ENCODE results near the gene MEN1. TPM values are rescaled to one million over a fixed set of nuclear protein-coding genes. Genes with fewer than 3 reads are reported as not detected.

Gene MEN1
- total and polyA plus RNA-seq, 9 of the 15 experiments (the other 6 are each of a cell fraction or from before 2014, with no cell fraction given): 3.4 to 57.2 (median 19.3) TPM

DNA sequence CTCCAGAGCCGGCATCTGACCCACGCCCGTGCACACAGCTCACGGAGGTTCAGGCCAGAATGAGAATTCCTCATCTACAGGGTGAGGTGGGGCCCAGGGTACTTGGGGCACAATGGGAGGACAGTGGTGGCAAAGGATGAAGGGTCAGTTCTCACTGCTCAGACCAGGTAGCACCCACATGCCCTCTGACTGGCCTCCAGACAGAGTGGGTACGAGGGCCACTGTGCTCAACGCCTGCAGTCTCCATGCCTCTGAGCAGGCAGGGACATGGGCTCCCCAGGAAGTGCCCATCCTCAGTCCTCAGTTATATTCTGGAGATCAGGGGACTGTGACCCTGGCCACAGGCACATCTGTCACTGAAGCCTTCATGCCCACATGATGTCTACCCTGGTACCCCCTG, 47.1 kb upstream of the MEN1 start:
- Histone ChIP-seq H3K36me3 (ENCODE audit: control insufficient read depth, insufficient read depth, low read length) (peaks cover 62% of the 10 kb centered on the region; the same call in 2 of the 3 replicates), H4K20me1 (replicated peaks; ENCODE audit: control insufficient read depth, insufficient read depth, low read length) (no peaks in the 10 kb centered on the region), H3K27ac (ENCODE audit: extremely low read depth, low read depth, low read length) (no peak overlapping the region), H3K4me1 (replicated peaks in 1 of 2; ENCODE audit: control insufficient read depth in 2 of 2, insufficient read depth in 2 of 2, low read length in 2 of 2) (peaks cover 22 to 59% of the 10 kb centered on the region in 2 experiments), H3K9ac (ENCODE audit: insufficient read depth in 1 of 2, low read depth in 2 of 2, low read length in 2 of 2) (peak overlapping the region in 1 of 2 experiments; percentile 24; a peak in 1 of 4 replicates), H3K4me2 (ENCODE audit: insufficient read depth, low read length) (no peak overlapping the region), H2AFZ (ENCODE audit: low read depth, low read length) (no peak overlapping the region), H3K9me3 (replicated peaks; ENCODE audit: control insufficient read depth, insufficient read depth, low read depth, low read length) (no peaks in the 10 kb centered on the region), H3K27me3 (ENCODE audit: control insufficient read depth in 2 of 2, insufficient read depth in 2 of 2, low read length in 2 of 2) (no peaks in the 10 kb centered on the region), H3K4me3 (no peak overlapping the region), H3K9me1 (ENCODE audit: control insufficient read depth, insufficient read depth, low read length) (no peaks in the 10 kb centered on the region), H3K79me2 (ENCODE audit: control insufficient read depth, insufficient read depth, low read length) (peaks cover 17% of the 10 kb centered on the region)
- FAIRE-seq (no peak), DNase-seq (ENCODE audit: extremely low read depth in 1 of 4, low spot score in 3 of 4) (no peak), ATAC-seq (no peak)
- no TSS peak for BruUV-seq (replicated peaks)
- WGBS (ENCODE audit: insufficient coverage, low coverage, missing lambda C conversion rate): 96% methylated on average over 6 of the region's 6 CpGs
- POLR2A ChIA-PET: interaction anchor here (0.7 to 1.6 kb wide), 3 partner anchors 13 to 18 kb away, joined by 3 to 7 read pairs (median 4); no protein-coding TSS in a partner anchor
- intact Hi-C loops (cut with micrococcal nuclease) (no loop called here), in situ Hi-C loops (cut with MboI) (no loop called here)
- CTCF ChIA-PET (ENCODE audit: low intra/inter-chr PET ratio): no interaction called here
- TF ChIP-seq CEBPG (CRISPR knock-in tag; IDR thresholded peaks at IDR 0.05): no peak
- TF ChIP-seq CEBPG (tag; conservative IDR thresholded peaks at IDR 0.05 in 1 of 2, IDR thresholded peaks at IDR 0.05 in 1 of 2): no peak
- TF ChIP-seq FOXM1 (IDR thresholded peaks at IDR 0.05; ENCODE audit: low read depth): no peak
- TF ChIP-seq FOXM1 (CRISPR knock-in tag; IDR thresholded peaks at IDR 0.05; ENCODE audit: low read depth): no peak
- no peak for TF ChIP-seq HSF4 (CRISPR knock-in tag; IDR thresholded peaks at IDR 0.05; ENCODE audit: borderline replicate concordance)
- no peak for TF ChIP-seq ADNP (tag; IDR thresholded peaks at IDR 0.05)
- TF ChIP-seq CHAMP1 (IDR thresholded peaks at IDR 0.05): no peak
- TF ChIP-seq, protein P1, sequence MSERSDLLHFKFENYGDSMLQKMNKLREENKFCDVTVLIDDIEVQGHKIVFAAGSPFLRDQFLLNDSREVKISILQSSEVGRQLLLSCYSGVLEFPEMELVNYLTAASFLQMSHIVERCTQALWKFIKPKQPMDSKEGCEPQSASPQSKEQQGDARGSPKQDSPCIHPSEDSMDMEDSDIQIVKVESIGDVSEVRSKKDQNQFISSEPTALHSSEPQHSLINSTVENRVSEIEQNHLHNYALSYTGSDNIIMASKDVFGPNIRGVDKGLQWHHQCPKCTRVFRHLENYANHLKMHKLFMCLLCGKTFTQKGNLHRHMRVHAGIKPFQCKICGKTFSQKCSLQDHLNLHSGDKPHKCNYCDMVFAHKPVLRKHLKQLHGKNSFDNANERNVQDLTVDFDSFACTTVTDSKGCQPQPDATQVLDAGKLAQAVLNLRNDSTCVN (CRISPR knock-in tag; IDR thresholded peaks at IDR 0.05): no peak
- no peak for TF ChIP-seq HNRNPK (IDR thresholded peaks at IDR 0.05; ENCODE audit: low read depth, low read length, poor library complexity, severe bottlenecking)
- TF ChIP-seq MBD2 (IDR thresholded peaks at IDR 0.05; ENCODE audit: borderline replicate concordance, low read depth): no peak
- TF ChIP-seq ZZZ3 (IDR thresholded peaks at IDR 0.05): no peak
- no peak for TF ChIP-seq PHB (CRISPR knock-in tag; IDR thresholded peaks at IDR 0.05)
- no peak for TF ChIP-seq E2F1 (CRISPR knock-in tag; IDR thresholded peaks at IDR 0.05)
- no peak for TF ChIP-seq ZNF551 (CRISPR knock-in tag; IDR thresholded peaks at IDR 0.05)
- no peak for TF ChIP-seq MED1 (CRISPR knock-in tag; IDR thresholded peaks at IDR 0.05; ENCODE audit: borderline replicate concordance)
- TF ChIP-seq FOXP1 (CRISPR knock-in tag; IDR thresholded peaks at IDR 0.05): no peak
- no peak for TF ChIP-seq U2AF2 (optimal IDR thresholded peaks at IDR 0.05; ENCODE audit: low read depth, low read length)
- no peak for TF ChIP-seq ZNF239 (CRISPR knock-in tag; IDR thresholded peaks at IDR 0.05)
